SU-DHL-6 (cell line): Measurements from ENCODE around the gene MYPOP.

Source experiments
- EZH2phosphoT487 ChIP-seq: fragments of 200-600 bp; sonication (generic), shearing (Covaris generic); conservative IDR thresholded peaks from 2 replicates; pipeline ENCODE4 v1.6.1; 2018; ENCODE audit warnings: mild to moderate bottlenecking, antibody characterized with exemption, low read length, moderate library complexity, mixed read lengths
- TF ChIP-seq, protein P1 (sequence below): fragments of 200-600 bp; sonication (generic); IDR thresholded peaks from one replicate; pipeline ENCODE4 v1.5.1; 2017; ENCODE audit warnings: antibody characterized with exemption, mild to moderate bottlenecking, low read length, moderate library complexity; ENCODE audit not compliant: insufficient read depth, poor library complexity, severe bottlenecking

- TF ChIP-seq, protein P1, sequence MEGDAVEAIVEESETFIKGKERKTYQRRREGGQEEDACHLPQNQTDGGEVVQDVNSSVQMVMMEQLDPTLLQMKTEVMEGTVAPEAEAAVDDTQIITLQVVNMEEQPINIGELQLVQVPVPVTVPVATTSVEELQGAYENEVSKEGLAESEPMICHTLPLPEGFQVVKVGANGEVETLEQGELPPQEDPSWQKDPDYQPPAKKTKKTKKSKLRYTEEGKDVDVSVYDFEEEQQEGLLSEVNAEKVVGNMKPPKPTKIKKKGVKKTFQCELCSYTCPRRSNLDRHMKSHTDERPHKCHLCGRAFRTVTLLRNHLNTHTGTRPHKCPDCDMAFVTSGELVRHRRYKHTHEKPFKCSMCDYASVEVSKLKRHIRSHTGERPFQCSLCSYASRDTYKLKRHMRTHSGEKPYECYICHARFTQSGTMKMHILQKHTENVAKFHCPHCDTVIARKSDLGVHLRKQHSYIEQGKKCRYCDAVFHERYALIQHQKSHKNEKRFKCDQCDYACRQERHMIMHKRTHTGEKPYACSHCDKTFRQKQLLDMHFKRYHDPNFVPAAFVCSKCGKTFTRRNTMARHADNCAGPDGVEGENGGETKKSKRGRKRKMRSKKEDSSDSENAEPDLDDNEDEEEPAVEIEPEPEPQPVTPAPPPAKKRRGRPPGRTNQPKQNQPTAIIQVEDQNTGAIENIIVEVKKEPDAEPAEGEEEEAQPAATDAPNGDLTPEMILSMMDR = no peak
- no peak for TF ChIP-seq EZH2phosphoT487
Measured at GRCh38 chr19:45890877-45891276, 11.5 kb downstream of the MYPOP start.
